ENCODE measurements around the gene ATF6. TPM values are rescaled to one million over a fixed set of nuclear protein-coding genes. Genes with fewer than 3 reads are reported as not detected.

Gene ATF6
- polyA plus RNA-seq, 2 of the 4 experiments (the other 2 are of a cell fraction): 8.6 to 28.0 TPM

DNA sequence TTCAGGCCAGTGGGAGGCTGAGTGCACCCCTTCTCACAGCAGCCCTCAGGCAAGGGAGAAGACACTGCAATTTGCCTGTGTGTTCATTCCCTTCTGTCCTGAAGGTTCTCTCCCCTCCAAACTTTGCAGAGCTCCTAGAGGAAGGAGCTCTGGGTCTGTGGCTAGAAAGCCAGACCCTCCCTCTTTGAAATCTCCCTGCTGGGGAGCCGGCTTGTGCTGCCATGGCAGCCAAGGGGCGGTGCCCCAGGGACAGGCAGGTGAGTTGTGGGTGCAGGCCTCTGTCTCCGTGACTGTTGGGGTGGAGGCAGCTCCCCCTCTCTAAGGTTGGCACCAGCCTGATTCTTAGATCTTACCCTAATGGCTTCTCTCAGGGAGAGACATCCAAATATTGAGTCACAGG lies 204.5 kb downstream of the ATF6 start (continued):
- TF ChIP-seq RAD21 (conservative IDR thresholded peaks at IDR 0.05 in 1 of 2, IDR thresholded peaks at IDR 0.05 in 1 of 2): no peak
- TF ChIP-seq USF2 (IDR thresholded peaks at IDR 0.05): no peak
- no peak for TF ChIP-seq GATA3 (IDR thresholded peaks at IDR 0.05; ENCODE audit: borderline replicate concordance)
- TF ChIP-seq RCOR1 (IDR thresholded peaks at IDR 0.05; ENCODE audit: low read depth, low read length): no peak
- no peak for TF ChIP-seq RNF2 (IDR thresholded peaks at IDR 0.05; ENCODE audit: borderline replicate concordance, low read depth)

DNA sequence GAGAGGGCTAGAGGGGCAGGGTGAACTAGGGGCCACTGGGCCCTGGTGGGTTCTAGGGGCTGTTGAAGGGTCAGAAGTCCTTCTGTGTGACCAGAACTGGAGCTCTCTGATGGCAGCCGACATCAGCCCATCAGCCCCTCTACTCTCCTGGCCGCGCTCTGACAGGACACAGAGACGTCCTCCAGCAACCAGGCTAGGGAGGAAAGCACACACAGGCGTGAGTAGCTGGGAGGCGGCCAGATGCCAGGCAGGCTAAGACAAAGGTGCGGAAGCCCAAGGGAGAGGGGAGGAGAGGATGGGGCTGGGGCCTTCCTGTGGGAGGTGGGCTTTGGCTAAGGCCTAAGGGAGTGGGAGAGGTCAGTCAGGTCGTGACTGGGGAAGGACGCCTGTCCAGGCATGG lies 206.7 kb downstream of the ATF6 start:
- FAIRE-seq (no peak), ATAC-seq (no peak)

DNA sequence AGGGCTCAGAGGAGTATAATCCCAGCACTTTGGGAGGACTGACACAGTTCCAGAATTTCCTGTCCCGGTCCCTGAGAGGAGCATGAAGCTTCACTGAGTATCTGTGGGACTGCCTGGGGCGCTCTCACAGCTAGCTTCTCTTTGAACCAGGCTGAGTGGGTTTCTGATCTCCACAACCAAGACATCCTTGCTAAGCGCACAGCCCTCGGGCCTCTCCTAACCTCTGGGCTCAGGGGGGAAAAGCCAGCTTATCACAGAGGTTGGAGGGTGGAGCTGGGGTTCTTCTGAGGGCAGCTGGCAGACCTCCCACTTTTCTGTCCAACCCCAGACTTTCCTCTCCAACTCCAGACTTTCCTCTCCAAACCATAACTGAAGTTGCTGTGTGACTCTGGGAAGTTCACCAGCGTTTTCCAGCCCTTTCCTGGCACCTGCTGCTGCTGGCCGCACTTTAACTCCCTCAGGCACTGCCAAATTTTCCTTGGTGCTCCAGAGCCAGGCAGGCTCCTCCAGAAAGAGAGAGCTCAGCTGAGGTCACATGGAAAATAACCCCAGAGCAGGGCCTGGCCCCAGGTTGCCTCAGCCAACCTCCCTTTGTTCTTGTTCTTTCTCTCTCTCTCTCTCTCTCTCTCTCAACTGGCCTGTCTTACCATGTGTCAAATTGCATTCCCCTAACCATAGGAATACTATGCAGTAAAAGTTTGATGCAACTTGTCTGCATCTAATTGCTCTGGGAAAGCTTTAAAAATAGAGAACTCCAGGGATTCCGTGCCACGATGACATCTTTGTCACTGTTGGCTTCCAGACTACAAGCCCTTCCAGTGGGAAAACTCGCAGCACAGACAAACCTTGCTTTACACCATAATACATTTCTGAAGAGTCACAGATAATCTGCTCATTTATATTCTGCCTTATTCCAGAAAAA lies 208.1 kb downstream of the ATF6 start:
- POLR2A ChIA-PET: no interaction called here
- DNase-seq (ENCODE audit: low read depth in 1 of 2, low spot score in 1 of 2): no peak
- no peaks in the 10 kb centered on the region for H3K4me1 ChIP-seq
- no peak for ATAC-seq
- CTCF ChIA-PET: interaction anchor here (0.6 to 1.3 kb wide), 3 partner anchors 16 to 181 kb away, joined by 3 to 5 read pairs (median 3); no protein-coding TSS in a partner anchor
- 78% methylated on average over 9 of the region's 9 CpGs for WGBS (ENCODE audit: missing lambda C conversion rate)
- TF ChIP-seq ZFP36 (IDR thresholded peaks at IDR 0.05; ENCODE audit: borderline replicate concordance, partially characterized antibody) (no peak), RAD21 (conservative IDR thresholded peaks at IDR 0.05 in 1 of 2, IDR thresholded peaks at IDR 0.05 in 1 of 2) (no peak), NPAS2 (CRISPR knock-in tag; IDR thresholded peaks at IDR 0.05; ENCODE audit: borderline replicate concordance) (no peak), HDAC2 (IDR thresholded peaks at IDR 0.05) (no peak), SMC3 (IDR thresholded peaks at IDR 0.05) (no peak), HEYL (CRISPR knock-in tag; IDR thresholded peaks at IDR 0.05) (no peak), ZC3H11A (IDR thresholded peaks at IDR 0.05) (no peak), USF2 (IDR thresholded peaks at IDR 0.05) (no peak), BHLHE40 (IDR thresholded peaks at IDR 0.05; ENCODE audit: low read depth, low read length) (no peak)
- no peak overlapping the region for H3K27ac ChIP-seq
- H3K4me3 ChIP-seq: no peak overlapping the region
- FAIRE-seq: no peak
- H3K9me3 ChIP-seq: no peaks in the 10 kb centered on the region
- H3K4me2 ChIP-seq: no peak overlapping the region

More for the DNA sequence above, 206.7 kb downstream of the ATF6 start:
- DNase-seq (ENCODE audit: low read depth in 1 of 2, low spot score in 1 of 2): no peak
- no peaks in the 10 kb centered on the region for H3K9me3 ChIP-seq
- H3K4me3 ChIP-seq: no peak overlapping the region
- H3K27ac ChIP-seq: no peak overlapping the region
- ChIA-PET POLR2A (no interaction called here), CTCF (interaction anchor here (0.6 to 1.3 kb wide), 2 partner anchors 169 to 180 kb away, joined by 3 to 5 read pairs; no protein-coding TSS in a partner anchor)
- TF ChIP-seq HDAC2 (IDR thresholded peaks at IDR 0.05) (no peak), MYC (IDR thresholded peaks at IDR 0.05; ENCODE audit: borderline replicate concordance, low read length) (no peak), ZFP36 (IDR thresholded peaks at IDR 0.05; ENCODE audit: borderline replicate concordance, partially characterized antibody) (no peak), RCOR1 (IDR thresholded peaks at IDR 0.05; ENCODE audit: low read depth, low read length) (no peak), KDM1A (IDR thresholded peaks at IDR 0.05; ENCODE audit: low read depth) (no peak), NPAS2 (CRISPR knock-in tag; IDR thresholded peaks at IDR 0.05; ENCODE audit: borderline replicate concordance) (no peak), FOSL2 (IDR thresholded peaks at IDR 0.05) (no peak), FOSL2 (CRISPR knock-in tag; IDR thresholded peaks at IDR 0.05) (no peak), MAZ (IDR thresholded peaks at IDR 0.05; ENCODE audit: borderline replicate concordance, low read depth, low read length) (no peak), HEYL (CRISPR knock-in tag; IDR thresholded peaks at IDR 0.05) (no peak), USF2 (IDR thresholded peaks at IDR 0.05) (no peak), POLR2A (IDR thresholded peaks at IDR 0.05; ENCODE audit: low read length) (no peak), RNF2 (IDR thresholded peaks at IDR 0.05; ENCODE audit: borderline replicate concordance, low read depth) (no peak), HOXA7 (CRISPR knock-in tag; IDR thresholded peaks at IDR 0.05) (no peak), SREBF2 (IDR thresholded peaks at IDR 0.05) (no peak), E2F6 (IDR thresholded peaks at IDR 0.05; ENCODE audit: borderline replicate concordance, low read depth) (no peak), ZSCAN20 (CRISPR knock-in tag; IDR thresholded peaks at IDR 0.05) (no peak)
- TF ChIP-seq, protein P1, sequence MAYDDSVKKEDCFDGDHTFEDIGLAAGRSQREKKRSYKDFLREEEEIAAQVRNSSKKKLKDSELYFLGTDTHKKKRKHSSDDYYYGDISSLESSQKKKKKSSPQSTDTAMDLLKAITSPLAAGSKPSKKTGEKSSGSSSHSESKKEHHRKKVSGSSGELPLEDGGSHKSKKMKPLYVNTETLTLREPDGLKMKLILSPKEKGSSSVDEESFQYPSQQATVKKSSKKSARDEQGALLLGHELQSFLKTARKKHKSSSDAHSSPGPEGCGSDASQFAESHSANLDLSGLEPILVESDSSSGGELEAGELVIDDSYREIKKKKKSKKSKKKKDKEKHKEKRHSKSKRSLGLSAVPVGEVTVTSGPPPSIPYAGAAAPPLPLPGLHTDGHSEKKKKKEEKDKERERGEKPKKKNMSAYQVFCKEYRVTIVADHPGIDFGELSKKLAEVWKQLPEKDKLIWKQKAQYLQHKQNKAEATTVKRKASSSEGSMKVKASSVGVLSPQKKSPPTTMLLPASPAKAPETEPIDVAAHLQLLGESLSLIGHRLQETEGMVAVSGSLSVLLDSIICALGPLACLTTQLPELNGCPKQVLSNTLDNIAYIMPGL (CRISPR knock-in tag; IDR thresholded peaks at IDR 0.05; ENCODE audit: borderline replicate concordance): no peak
- TF ChIP-seq, protein P2, sequence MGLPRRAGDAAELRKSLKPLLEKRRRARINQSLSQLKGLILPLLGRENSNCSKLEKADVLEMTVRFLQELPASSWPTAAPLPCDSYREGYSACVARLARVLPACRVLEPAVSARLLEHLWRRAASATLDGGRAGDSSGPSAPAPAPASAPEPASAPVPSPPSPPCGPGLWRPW (IDR thresholded peaks at IDR 0.05): no peak
- no peak overlapping the region for H3K4me2 ChIP-seq
- H3K4me1 ChIP-seq: no peaks in the 10 kb centered on the region
- 58% methylated on average over 6 of the region's 9 CpGs for WGBS (ENCODE audit: missing lambda C conversion rate)
